A204.1 (cell line): ENCODE measurements around the gene EPN3.
A peak's percentile ranks its signal among the peaks of the same experiment; 100 is the strongest.

Experiments
- FAIRE-seq: peaks from 2 replicates; lab custom pipeline; 2012; peaks lifted over from hg19 to GRCh38; lab: Jason Lieb, UNC

Gene EPN3

DNA sequence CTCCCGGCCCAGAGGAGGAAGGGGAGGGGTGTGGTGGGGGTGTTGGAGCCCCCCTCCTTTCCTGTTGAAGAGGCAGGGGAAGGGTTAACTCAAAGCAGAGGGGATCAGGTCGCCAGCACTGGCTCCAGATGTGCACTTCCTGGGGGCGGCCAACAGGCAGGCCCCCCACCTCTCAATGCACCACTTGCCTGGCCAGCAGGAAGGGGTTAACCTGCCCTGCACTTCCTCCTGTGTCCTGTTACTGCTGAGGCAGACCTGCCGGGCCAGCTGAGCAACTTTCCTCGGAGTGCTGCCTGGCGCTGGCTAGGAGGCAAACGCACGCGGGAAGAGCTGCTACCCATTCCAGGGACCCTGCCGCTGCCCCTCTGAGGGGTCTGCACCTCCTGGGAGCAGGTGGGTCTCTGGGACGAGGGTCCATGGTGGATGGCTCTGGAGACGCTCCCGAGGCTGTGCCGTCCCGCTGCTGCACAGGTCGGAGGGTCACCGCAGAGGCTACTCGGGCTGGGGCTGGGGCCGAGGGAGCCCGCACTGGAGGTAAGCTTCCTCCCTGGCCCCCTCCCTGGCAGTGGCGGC lies at the start of gene EPN3:
Gene EPN3 (plus strand): TSS at position 284 of the 573 bp plus-strand sequence. CDS start 3,822 bp downstream, outside the sequence.
- no peak for FAIRE-seq

DNA sequence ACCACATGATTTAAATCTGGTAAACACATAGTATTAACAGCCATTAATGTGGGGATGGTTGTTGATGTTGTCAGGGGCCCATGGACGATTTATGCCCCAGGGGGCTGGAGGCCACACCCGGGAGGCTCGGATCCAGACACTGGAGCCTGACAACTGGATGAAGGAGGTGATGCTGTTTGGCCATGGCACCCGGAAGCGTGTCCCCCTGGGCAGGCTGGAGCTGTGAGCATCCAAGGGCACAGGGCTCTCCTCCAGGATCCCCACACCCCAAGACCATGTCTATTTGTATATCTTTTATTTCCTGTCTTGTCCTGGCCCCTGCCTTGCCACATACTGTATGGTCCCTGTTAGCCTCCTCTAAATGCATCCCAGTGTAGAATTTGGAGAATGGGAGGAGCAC lies 49.3 kb upstream of the EPN3 start:
- no peak for FAIRE-seq

DNA sequence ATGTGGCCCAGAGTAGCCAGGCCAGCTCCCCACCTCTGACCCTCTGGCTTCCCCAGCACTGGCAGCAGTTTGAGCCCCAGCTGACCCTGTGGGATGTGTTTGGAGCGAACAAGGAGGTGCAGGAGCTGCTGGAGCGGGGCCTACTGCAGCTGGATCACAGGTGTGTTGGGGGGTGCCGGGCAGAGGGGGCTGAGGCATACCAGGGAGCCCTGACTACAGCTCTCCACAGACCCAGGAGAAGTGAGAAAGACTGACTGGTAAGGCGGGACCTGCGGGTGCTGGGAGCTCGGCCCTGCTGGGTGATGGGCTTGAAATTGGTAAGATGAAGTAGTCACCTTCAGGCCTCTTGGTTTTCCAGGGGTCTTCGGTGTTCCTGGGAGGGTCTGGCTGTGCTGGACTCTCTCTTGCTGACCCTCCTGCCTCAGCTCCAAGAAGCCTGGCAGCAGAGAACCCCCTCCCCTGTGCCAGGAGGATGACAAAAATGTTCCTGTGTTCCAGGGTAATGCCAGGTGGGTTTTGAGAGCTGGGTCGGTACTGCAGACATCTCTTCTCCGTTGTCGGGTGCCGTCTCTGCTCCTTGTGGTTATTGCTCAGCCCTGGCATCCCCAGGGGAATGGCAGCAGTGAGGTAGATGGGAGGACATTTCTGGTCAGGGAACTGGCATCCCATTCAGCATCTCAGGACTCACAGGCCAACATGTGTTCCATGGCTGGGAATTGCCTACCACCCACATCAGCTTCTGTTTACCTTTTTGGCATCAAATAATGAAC lies 48.0 kb upstream of the EPN3 start:
- no peak for FAIRE-seq

DNA sequence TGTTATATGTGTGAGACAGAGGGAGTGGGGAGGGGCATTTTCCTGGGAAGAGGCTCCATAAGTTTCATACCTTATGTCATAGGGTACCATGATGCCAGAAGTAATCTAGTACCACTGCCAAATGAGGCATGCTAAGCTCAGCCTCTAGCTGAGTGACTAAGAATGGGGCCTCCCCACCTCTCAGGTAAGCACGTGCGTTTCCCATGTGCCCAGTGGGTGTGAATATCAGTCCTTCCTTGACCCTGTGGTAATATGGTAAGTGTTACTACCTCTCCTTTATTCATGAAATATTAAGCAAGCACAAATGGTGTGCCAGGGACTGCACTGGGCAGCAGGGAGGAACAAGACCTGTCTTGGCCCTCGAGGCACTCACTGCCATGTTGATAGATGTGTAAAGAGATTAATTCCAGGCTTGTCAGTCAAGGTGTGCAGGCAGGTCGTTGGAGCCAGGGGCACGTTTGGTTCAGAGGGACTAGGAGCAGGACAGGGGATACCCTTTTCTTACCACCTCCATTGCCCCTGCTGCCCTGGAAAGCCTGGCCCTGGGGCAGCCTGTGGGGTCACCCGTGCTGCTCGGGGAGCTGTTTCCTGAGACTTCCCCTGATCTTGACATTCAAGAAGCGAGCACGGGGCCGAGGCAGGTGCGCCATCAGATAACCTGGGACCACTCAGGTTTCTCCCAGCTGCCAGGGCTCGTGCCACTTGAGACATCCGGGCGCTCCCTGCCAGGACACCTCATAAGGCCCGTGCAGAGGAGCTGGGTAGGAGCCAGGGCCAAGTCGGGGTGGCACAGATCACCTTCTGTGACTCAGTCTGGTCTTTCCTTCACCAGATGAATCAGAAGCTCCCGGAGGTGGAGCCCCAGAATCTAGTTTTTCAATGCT lies 45.1 kb upstream of the EPN3 start:
- no peak for FAIRE-seq

DNA sequence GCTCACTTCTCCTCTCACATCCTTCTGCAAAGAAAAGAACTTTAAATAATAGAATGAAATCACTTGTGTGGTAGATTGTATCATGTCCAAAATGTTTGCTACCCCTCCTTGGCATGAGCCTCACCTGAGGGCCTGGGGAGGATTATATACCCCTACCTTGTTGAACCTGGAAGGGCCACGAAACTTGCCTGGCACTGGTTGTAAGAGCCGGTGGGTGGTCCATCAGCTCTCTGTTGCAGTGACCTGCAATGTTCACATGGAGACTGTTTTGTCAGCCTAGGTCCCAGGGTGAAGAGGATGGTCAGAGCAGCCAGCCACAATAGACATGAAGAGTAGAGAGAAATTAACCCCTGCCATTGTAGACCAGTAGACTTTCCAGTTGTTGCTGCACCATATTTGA lies 43.7 kb upstream of the EPN3 start:
- no peak for FAIRE-seq

DNA sequence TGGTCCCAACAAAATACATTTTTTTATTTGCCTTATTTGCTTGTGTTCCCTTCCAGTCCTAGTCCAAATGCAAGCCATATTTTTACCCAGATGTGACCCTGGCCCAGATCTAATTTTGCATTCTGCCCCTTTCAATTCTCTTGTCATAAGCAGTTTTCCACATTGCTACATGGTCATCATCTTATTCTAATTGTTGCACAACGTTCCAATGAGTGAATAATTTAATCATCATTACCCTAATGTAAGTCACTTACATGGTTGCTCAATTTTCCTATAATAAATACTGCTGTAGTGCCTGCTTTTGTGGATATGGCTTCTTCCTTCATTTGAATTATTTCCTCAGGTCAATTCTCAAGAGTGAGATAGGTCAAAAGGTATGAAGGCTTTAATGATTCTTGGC lies 41.0 kb upstream of the EPN3 start:
- no peak for FAIRE-seq

DNA sequence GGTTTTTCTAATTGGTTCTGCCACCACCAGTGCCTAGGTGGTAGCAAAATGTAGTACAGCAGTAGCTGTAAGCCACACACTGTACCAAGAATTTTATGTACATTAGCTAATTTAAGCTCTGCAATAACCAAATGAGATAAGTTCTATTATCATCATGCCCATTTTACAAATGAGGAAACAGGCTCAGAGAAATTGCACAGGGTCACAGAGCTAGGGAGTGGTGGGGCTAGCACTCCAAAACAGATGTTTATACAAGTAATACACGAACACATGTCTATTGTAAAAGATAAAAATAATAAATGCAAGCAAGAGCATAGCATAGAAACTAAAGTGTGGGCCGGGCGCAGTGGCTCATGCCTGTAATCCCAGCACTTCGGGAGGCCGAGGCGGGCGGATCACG lies 40.3 kb upstream of the EPN3 start:
- no peak for FAIRE-seq

DNA sequence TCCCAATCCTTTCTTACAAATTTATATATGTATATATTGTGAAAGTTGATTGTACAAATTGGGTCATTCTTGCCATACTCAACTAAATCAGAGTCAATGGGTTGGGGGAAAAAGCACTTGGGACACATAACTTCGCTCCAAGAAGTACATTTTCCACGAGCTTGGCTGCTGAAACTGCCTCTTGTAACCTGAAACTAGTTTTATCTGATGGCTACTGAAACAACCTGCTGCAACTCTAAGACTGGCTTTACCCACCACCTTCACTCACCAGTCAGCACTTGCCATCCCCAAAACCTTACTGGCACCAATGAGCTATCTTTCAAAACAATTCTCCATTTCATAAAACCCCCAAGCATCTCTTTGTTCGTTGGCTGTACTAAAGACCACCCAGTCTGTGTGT lies 38.8 kb upstream of the EPN3 start:
- FAIRE-seq, result no peak

DNA sequence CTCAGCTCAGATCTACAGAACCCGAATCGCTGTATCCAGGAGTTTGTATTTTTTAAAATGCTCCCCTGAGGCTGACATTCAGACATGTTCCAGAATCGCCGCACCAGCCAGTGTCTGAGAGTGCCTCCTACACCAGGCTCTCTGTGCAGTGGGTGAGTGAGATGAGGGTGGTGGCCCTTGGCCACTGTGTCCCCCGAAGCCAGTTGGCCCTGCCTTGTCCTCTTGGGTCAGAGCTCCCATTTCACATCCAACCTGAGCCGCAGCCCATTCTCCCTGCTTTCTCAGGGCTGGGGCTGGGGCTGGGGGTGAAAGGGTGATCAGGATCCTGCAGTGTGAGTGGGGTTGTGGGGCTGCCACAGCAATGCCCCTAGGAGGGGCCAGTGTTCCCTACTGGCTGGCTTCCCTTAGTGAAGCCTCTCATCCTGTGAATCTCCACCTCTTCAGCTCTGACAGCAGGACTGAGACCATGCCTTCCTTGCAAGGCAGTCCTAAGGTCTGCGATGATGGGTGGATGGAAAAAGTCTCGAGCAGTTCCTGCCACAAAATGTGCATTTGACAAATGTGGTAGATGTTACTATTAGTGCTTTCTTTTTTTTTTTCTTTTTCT lies 37.2 kb upstream of the EPN3 start:
- FAIRE-seq, result no peak

DNA sequence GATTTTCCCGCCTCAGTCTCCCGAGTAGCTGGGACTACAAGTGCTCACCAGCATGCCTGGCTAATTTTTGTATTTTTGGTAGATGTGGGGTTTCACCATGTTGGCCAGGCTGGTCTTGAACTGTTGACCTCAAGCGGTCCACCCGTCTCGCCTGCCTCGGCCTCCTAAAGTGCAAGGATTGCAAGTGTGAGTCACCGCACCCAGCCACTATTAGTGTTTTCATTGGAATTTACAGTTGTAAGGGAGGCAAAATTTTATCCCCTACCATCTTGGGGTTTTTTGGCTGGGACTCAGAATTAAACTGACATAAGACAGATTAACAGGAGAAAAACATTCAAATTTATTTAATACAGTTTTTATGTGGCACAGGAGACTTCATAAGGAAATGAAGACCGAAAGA lies 36.6 kb upstream of the EPN3 start:
- no peak for FAIRE-seq

DNA sequence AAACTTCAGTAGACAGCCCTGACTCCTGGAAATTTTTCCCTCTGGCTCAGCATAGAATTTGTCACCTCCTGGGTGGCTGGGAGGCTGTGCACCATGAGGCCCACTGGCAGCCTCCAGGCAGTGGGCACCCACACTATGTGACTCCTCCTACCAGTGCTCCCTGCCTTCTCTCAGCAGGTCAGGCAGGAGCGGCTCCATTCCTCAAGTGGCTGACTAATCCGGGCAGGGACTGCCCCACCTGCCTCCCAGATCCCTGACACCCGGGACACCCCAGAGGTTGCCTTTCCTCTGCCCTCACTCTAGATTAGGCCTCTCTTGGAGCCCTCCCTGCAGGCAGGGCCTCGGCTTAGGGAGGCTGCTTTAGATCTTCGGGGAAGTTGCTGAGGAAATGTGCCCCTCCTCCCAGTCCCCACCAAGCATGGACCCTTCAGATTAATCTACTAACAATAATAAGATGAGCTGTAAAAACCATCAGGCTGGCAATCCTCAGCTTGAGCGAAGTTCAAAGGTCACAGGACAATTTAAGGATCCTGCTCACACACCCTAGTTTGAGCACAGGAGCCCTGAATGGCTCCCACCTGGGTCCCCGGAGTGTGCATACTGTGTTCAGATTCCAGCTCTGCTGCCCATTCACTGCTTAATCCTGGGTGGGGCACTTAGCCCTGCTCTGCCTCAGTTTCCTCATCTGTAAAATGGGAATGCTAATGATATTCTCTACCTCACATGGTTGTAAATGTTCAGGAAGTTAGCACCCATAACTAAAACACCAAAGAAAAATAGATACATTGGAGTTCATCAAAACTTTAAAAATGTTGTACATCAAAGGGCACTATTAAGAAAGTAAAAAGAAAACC lies 34.3 kb upstream of the EPN3 start:
- no peak for FAIRE-seq

DNA sequence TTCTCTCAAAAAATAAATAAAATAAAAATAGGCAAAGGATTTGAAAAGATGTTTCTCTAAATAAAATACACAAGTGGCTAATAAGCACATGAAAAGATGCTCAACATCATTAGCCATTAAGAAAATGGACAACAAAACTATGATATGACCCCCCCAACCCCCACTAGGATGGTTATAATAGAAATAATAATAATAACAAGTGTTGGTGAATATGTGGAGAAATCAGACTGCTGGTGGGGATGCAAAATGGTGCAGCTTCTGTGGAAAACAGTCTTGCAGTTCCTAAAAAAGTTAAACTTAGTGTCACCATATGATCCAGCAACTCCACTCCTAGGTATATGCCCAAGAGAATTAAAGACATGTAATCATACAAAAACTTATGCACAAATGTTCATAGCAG lies 33.3 kb upstream of the EPN3 start:
- FAIRE-seq, result no peak

DNA sequence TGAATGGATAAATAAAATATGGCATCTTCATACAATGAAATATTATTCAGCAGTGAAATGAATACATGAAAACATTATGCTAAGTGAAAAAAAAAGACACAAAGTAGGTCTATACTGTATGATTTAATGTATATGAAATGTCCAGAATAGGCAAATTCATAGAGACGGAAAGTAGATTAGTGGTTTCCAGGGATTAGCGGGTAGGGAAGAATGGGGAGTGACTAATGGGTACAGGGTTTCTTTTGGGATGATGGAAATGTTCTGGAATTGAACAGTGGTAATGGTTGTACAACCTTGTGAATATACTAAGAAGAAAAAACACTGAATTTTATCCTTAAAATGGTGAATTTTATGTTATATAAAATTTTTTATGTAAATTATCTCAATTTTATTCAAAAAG lies 32.8 kb upstream of the EPN3 start:
- FAIRE-seq, result no peak

DNA sequence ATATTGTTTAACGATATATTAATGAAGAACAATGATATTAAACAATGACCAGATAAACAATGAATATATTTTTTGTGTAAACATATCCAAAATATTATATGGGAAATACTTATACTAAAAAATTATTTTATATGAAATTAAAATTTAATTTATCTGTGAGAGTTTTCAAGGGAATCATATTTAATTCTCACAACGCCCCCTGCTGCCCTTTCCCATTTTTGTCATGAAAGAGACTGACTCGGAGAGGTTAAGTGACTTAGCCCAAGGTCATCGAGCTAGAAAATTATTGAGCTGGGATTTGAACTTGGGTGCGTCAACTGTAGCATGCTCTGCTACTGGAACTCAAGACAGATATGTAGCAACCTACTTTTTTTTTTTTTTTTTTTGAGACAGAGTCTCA lies 31.5 kb upstream of the EPN3 start:
- peak; percentile 87 for FAIRE-seq

DNA sequence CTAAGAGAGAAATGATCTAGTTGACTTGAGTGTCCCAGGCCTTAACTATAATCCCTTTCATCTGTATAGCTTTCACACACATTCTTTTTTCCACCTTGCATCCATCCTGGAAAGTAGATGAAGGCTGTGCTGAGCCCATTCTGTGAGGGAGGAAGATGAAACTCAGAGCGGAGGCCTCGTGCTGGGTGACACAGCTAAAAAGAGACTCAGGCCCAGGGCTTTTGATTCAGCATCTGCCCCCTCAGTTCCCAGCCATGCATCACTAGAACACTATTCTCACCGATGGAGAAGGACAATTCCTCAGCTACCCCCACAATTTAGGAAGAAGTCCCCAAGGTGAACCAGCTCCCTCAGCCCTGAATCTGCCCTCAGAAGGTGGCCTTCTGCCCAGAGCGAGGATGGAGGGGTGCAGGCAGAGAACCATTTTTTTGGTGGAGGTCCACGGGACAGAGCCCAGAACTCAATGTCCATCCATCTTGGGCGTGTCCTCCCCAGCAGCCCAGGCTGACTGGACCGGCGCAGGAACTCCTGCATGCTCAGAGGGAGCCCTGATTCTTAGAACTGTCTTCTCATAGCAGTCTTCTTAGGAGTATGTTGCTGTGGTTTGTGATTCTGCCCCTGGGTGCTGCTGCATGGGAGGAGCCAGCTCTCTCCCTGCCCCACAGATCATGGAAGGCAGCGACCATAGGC lies 30.1 kb upstream of the EPN3 start:
- FAIRE-seq, result no peak

DNA sequence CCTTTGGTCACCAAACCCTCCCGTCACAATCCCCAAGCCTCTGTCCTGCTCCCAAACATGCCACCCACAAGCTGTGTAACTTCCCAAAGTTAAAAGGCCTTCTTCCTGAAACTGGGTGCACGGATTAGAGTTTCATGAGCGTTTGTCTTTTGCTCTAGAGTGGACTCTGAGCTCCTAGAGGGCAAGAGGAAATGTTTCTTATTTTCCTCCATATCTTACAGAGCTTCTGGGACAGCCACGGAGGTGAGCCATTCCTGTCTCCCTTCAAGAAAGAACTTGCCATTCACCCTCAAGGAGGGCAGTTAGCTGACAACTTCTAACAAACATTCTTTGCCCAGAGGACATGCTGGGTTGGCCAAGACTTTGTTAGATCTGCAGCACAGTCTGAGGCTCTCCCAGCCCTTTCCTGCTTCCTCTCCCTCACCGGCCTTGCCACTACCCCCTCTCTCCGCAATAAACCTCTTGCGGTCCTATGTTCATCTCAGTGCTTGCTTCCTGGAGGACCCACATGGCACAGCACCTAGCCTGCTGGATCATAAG lies 26.9 kb upstream of the EPN3 start:
- no peak for FAIRE-seq

DNA sequence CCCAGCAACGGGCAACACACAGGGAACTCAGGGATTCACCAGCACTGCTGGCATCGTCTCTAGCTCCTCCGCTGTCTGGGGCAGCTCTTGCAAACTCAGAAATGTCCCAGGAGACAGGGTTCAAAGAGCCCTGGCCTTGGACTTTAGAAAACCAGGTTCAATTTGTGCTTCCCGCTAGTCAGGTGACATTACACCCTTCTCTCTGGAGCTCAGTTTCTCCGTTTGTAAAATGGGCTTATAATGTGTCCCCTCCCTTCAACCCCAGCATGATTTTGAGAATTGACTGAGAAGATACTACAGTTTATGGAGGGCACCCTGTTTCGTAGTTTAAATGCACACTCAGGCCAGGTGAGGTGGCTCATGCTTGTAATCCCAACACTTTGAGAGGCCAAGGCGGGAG lies 26.2 kb upstream of the EPN3 start:
- FAIRE-seq, result no peak

DNA sequence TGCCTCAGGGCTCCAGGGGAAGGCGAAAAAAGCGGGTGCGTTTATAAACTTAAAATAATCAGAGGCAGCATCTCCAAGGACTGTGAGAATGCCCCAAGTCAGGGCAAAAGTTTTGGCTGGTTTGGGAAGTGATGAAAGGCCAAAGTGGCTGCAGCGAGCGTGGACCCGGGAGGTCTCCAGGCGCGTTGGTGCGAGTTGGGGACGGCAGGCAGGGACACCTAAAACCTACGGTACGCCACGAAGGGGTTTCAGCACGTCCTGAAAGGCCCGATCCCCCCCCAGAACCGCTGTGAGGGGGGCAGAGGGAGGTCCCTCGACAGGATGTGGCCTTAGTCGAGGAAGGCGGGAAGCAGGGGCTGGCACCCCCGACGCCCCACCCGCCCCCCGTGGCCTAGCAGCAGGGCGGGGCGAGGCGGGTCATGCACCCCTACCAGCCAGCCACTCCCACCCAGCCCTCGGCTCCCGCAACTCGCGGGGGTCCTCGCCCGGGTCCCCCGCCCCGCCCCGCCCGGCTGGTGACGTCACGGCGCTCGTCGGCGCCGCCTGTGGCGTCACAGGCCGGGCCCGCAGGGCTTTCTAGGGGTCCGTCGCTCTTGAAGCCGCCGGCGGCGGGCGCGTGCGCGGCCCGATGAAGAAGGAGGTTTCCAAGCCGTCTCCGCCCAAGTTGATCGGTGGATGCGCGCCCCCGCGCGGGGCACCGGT lies 24.5 kb upstream of the EPN3 start, which contains the start of gene MYCBPAP:
Gene MYCBPAP (plus strand): TSS at position 569 of the 702 bp plus-strand sequence. CDS start 236 bp downstream, outside the sequence.
- FAIRE-seq, result no peak

DNA sequence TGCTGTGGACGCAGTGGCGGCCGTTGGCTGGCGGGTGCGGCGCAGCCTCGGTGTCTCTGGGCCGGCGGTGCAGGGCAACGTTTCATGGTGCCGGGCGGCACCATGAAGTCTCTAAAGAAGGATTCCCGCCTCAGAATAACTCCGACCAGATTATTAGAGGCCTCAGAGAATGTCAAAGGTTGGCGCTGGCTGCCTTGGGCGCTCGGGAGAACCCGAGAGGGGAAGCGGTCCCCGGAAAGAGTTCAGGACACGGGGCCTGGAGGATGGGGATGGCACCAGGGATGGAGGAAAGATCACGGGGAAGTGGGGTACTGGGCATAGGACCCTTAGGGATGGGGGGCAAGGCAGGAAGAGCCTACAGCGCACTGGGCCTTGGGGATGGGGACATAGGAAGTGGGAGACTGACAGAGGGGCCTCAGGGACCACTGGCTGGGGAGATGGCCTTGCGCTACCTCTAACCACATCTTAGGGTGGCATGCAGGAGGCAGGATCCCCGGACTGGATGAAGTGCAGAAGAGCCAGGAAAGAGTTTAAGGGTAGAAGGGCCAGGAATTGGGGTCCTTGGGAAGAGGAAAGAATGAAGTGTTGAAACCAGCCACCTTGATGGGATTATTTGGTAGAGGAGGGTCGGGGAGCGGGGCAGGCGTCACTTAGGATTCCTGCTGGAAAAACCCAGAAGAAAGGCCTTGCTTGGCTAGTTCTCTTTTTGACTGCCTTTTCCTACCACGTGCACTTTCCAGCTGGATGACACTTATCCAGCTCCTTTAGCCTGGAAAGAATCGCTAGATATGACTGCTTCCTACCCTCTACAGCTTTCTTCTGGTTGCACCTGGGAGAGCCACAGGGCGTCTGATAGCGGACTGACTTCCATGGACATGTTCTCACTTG lies 23.7 kb upstream of the EPN3 start:
- no peak for FAIRE-seq
